Skeletal muscle satellite cell (primary cell): ENCODE data around the gene CRYBG1.
A peak's percentile ranks its signal among the peaks of the same experiment; 100 is the strongest.

Experiments used
- H3K27me3 ChIP-seq: 2 replicates; pipeline ENCODE4 v1.7.0; 2013; ENCODE audit warnings: low read length; ENCODE audit not compliant: control insufficient read depth, insufficient read depth
- H3K36me3 ChIP-seq: 2 replicates; pipeline ENCODE4 v1.7.0; 2013; ENCODE audit warnings: mild to moderate bottlenecking, control low read depth, low read length; ENCODE audit not compliant: insufficient read depth
- H3K4me1 ChIP-seq: 2 replicates; pipeline ENCODE4 v1.7.0; 2013; ENCODE audit warnings: low read length; ENCODE audit not compliant: control insufficient read depth, insufficient read depth
- H3K4me2 ChIP-seq: 2 replicates; pipeline ENCODE4 v1.7.0; 2013; ENCODE audit warnings: mild to moderate bottlenecking, low read length
- H3K4me3 ChIP-seq: 2 replicates; pipeline ENCODE4 v1.7.0; 2013; ENCODE audit warnings: low read length
- H3K9ac ChIP-seq: 2 replicates; pipeline ENCODE4 v1.7.0; 2013; ENCODE audit warnings: mild to moderate bottlenecking, low read depth, low read length, moderate library complexity
- H3K9me3 ChIP-seq: replicated peaks from 2 replicates; pipeline ENCODE4 v1.7.0; 2013; ENCODE audit warnings: mild to moderate bottlenecking, control low read depth, low read length

Gene CRYBG1

GRCh38 chr6:106520711-106521401 lies 160.3 kb downstream of the CRYBG1 start:
- Histone ChIP-seq H3K4me2 (no peak overlapping the region), H3K9ac (no peak overlapping the region), H3K27me3 (no peaks in the 10 kb centered on the region), H3K36me3 (no peaks in the 10 kb centered on the region), H3K4me1 (peaks cover 28% of the 10 kb centered on the region), H3K4me3 (no peak overlapping the region), H3K9me3 (no peaks in the 10 kb centered on the region)

DNA sequence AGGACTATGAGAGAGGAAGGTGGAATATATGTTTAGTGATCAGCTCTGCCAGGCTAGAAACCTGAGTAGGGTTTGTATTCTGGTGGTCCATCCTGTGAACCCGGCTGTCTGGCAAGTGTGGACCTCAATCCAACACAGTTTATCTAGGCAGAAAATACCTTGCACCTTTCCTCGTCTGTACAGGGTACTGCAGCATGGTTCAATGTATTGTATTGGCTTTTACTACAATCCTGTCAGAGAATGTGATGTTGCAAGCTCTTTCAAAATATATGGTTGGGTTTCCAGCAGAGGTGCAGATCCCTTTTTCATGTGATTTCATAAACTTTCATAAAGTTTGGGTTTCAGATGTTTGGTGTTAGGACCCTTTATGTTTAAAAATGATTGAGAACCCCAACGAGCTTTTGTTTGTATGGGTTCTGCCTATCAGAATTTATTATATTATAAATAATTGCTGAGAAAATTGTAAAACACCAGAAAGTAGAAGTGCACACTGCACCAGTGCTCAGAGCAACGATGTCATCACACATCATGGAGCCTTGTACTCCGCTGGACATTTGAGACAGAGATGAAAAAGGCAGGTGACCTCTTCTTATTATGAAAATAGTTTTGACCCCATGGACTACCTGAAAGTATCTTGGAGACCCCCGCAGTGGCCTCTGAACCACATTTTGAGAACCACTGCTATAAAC lies 162.2 kb downstream of the CRYBG1 start:
- peaks cover 37% of the 10 kb centered on the region for H3K4me1 ChIP-seq

GRCh38 chr6:106525107-106525881 lies 164.8 kb downstream of the CRYBG1 start:
- Histone ChIP-seq H3K9ac (no peak overlapping the region), H3K27me3 (no peaks in the 10 kb centered on the region), H3K9me3 (no peaks in the 10 kb centered on the region), H3K4me1 (peaks cover 43% of the 10 kb centered on the region), H3K4me3 (no peak overlapping the region), H3K36me3 (no peaks in the 10 kb centered on the region), H3K4me2 (peak overlapping the region; percentile 38)

More for the DNA sequence above, 162.2 kb downstream of the CRYBG1 start:
- Histone ChIP-seq H3K27me3 (no peaks in the 10 kb centered on the region), H3K4me3 (no peak overlapping the region), H3K9ac (no peak overlapping the region), H3K4me2 (no peak overlapping the region), H3K9me3 (no peaks in the 10 kb centered on the region), H3K36me3 (no peaks in the 10 kb centered on the region)

GRCh38 chr6:106525882-106526275 lies 165.4 kb downstream of the CRYBG1 start:
- Histone ChIP-seq H3K27me3 (no peaks in the 10 kb centered on the region), H3K4me2 (no peak overlapping the region), H3K4me1 (peaks cover 49% of the 10 kb centered on the region), H3K4me3 (no peak overlapping the region), H3K36me3 (no peaks in the 10 kb centered on the region), H3K9ac (no peak overlapping the region), H3K9me3 (no peaks in the 10 kb centered on the region)

- Histone ChIP-seq H3K4me3 (no peak overlapping the region), H3K9ac (no peak overlapping the region), H3K36me3 (no peaks in the 10 kb centered on the region), H3K27me3 (no peaks in the 10 kb centered on the region), H3K9me3 (no peaks in the 10 kb centered on the region), H3K4me1 (peaks cover 53% of the 10 kb centered on the region), H3K4me2 (peak overlapping the region; percentile 64)
Observed at GRCh38 chr6:106527117-106527516, 166.6 kb downstream of the CRYBG1 start.

DNA sequence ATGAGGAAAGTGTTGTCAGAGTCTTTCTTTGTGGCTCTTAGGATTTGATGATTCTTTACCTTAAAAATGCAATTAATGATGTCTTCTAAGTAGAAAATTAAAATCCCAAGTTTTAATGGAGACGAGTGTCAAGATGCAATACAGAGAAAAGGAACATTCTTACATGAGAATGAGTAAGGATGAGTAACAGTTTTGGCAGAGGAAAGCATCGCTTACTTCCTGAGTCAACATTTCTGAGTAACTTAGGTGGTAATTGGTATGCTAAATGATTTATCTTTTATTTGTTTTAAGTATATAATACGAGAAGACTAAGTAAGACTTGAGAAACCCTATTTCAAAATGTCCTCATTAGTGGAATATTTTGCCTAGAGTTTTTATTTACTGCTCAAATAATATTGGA lies 167.5 kb downstream of the CRYBG1 start:
- peaks cover 53% of the 10 kb centered on the region for H3K4me1 ChIP-seq
- peak overlapping the region; percentile 70 for H3K4me2 ChIP-seq
- H3K27me3 ChIP-seq = no peaks in the 10 kb centered on the region
- peak overlapping the region; percentile 73 for H3K9ac ChIP-seq
- H3K36me3 ChIP-seq = no peaks in the 10 kb centered on the region
- peak overlapping the region; percentile 48 for H3K4me3 ChIP-seq
- H3K9me3 ChIP-seq = no peaks in the 10 kb centered on the region

GRCh38 chr6:106528521-106528920 lies 168.0 kb downstream of the CRYBG1 start:
- no peaks in the 10 kb centered on the region for H3K9me3 ChIP-seq
- peak overlapping the region; percentile 48 for H3K4me3 ChIP-seq
- H3K27me3 ChIP-seq = no peaks in the 10 kb centered on the region
- H3K4me1 ChIP-seq = peaks cover 53% of the 10 kb centered on the region
- no peaks in the 10 kb centered on the region for H3K36me3 ChIP-seq
- H3K4me2 ChIP-seq = peak overlapping the region; percentile 70
- H3K9ac ChIP-seq = peak overlapping the region; percentile 73

DNA sequence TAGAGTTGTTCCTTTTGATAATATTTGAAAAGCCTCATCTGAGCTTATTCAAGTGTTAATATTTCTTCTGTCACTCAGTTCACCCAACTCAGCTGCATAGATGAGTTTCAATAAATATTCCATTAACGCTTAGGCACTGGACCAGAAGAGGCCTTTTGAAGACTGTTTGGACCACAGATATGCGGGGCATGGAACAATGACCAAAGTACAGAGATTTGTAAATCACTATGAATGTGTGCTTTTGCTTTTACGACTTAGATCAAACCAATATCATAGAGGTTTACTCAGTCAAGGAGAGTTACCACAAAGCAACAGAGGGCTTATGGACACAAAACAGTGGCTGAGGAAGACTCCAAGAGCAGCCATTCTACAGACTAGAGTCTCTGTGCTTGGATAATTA lies 168.9 kb downstream of the CRYBG1 start:
- Histone ChIP-seq H3K27me3 (no peaks in the 10 kb centered on the region), H3K9ac (no peak overlapping the region), H3K36me3 (no peaks in the 10 kb centered on the region), H3K4me3 (no peak overlapping the region), H3K4me2 (no peak overlapping the region), H3K4me1 (peaks cover 55% of the 10 kb centered on the region), H3K9me3 (no peaks in the 10 kb centered on the region)

GRCh38 chr6:106530026-106530425 lies 169.5 kb downstream of the CRYBG1 start:
- no peak overlapping the region for H3K4me2 ChIP-seq
- no peaks in the 10 kb centered on the region for H3K9me3 ChIP-seq
- H3K36me3 ChIP-seq = no peaks in the 10 kb centered on the region
- H3K4me1 ChIP-seq = peaks cover 55% of the 10 kb centered on the region
- no peak overlapping the region for H3K9ac ChIP-seq
- no peaks in the 10 kb centered on the region for H3K27me3 ChIP-seq
- H3K4me3 ChIP-seq = no peak overlapping the region

DNA sequence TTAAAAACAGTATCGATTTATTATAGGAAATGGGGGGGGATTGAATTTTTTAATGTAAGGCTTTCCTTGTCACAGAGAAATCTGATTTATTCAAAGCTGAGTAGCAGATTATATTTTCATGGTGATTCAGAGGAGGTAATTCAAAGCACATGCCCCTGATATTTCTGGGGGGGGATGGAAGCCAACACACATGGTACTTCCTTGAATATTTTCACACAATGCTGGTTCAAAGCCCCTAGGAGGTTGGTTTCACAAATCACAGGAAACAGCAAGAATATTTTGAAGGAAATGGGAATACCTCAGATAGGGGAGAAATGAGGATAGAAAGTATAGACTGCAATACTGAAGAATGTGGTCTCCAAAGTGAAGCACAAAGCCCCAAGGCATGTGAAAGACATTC lies 170.0 kb downstream of the CRYBG1 start:
- Histone ChIP-seq H3K27me3 (no peaks in the 10 kb centered on the region), H3K36me3 (no peaks in the 10 kb centered on the region), H3K4me1 (peaks cover 50% of the 10 kb centered on the region), H3K4me2 (no peak overlapping the region), H3K9me3 (no peaks in the 10 kb centered on the region), H3K9ac (no peak overlapping the region), H3K4me3 (no peak overlapping the region)

DNA sequence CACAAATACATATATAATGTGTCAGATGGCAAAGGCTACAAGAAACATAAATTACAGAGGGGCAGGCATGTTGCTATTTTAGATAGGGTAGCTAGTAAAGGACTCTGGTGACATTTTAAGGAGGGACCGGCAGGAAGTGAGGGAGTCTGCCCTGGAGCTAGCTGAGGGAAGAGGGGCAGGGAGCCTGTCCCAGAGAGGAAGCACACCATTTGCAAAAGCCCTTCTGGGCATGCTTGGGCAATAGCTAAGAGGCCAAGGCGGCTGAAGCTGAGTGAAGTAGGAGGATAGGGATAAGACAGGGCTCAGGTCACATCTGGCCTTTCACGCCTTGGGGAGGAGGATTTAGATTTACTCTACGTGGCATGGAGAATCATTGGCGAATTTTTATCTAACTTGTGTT lies 172.5 kb downstream of the CRYBG1 start:
- H3K4me1 ChIP-seq = peaks cover 36% of the 10 kb centered on the region

More for the DNA sequence above, 172.5 kb downstream of the CRYBG1 start:
- no peak overlapping the region for H3K4me3 ChIP-seq
- H3K27me3 ChIP-seq = no peaks in the 10 kb centered on the region
- no peak overlapping the region for H3K9ac ChIP-seq
- H3K4me2 ChIP-seq = no peak overlapping the region
- no peaks in the 10 kb centered on the region for H3K36me3 ChIP-seq
- no peaks in the 10 kb centered on the region for H3K9me3 ChIP-seq
